Activated T-cell treated with anti-CD3 and anti-CD28 coated beads, Interleukin-2, amount 50 U/mL, for 72 hours (primary cell): ENCODE measurements around the gene AOC1. TPM values are rescaled to one million over a fixed set of nuclear protein-coding genes. Genes with fewer than 3 reads are reported as not detected.

Experiments used
- ATAC-seq, 2 donors: fragments of 150-1000 bp; cut with Tn5 transposase; replicated peaks in 1 of 2; 2 replicates each; pipeline ENCODE4 v1.10.0; 2021; ENCODE audit warnings: moderate library complexity in 2 of 2, mild to moderate bottlenecking in 1 of 2
- DNase-seq, 2 donors: peaks; one replicate each; pipeline ENCODE4 v3.0.0; 2021 to 2022; ENCODE audit warnings: mixed read lengths in 1 of 2
- H3K27ac Mint-ChIP-seq: one replicate; pipeline ENCODE4 v1.8.0; 2022; ENCODE audit warnings: mild to moderate bottlenecking, moderate library complexity, mixed read lengths
- H3K27me3 Mint-ChIP-seq: one replicate; pipeline ENCODE4 v1.8.0; 2022; ENCODE audit warnings: low read depth, mixed read lengths
- H3K36me3 Mint-ChIP-seq, 2 donors: one replicate each; pipeline ENCODE4 v1.8.0; 2022; ENCODE audit warnings: mixed read lengths in 2 of 2, mild to moderate bottlenecking in 1 of 2; ENCODE audit not compliant: insufficient read depth in 2 of 2
- H3K4me1 Mint-ChIP-seq: one replicate; pipeline ENCODE4 v1.8.0; 2022; ENCODE audit warnings: low read depth, mixed read lengths
- H3K4me3 Mint-ChIP-seq, 2 donors: one replicate each; pipeline ENCODE4 v1.8.0; 2022; ENCODE audit warnings: mild to moderate bottlenecking in 2 of 2, mixed read lengths in 2 of 2, moderate library complexity in 2 of 2
- H3K9me3 Mint-ChIP-seq, 2 donors: one replicate each; pipeline ENCODE4 v1.8.0; 2022; ENCODE audit warnings: mixed read lengths in 2 of 2
- total RNA-seq, 2 donors: library from RNA; stranded (reverse); gene quantifications; one replicate each; pipeline ENCODE4 v1.2.3, GENCODE V29; 2022

The AOC1 gene
- total RNA-seq, 2 donors from 2014 or later = not detected

DNA sequence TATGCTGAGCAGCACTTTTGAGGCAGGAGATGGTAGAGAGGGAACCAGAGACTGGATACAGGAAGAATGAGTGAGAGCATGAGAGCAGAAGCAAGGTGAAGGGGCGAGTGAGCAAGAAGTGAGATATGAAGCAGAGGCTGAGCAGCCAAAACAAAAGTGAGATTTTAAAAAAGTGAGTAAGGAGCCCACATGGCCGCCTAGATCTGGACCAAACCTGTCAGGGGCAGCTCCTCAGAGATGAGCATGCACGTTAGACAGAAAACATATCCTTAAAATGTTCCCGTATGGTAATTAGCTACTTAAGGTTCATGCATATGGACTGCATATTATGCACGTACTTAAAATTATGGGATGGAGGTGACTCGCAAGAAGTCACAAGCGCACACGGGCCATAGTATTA is 29.3 kb upstream of the AOC1 start:
- no peaks in the 10 kb centered on the region for H3K4me1 Mint-ChIP-seq
- H3K27me3 Mint-ChIP-seq = peaks cover 29% of the 10 kb centered on the region
- H3K36me3 Mint-ChIP-seq = no peaks in the 10 kb centered on the region
- ATAC-seq (no peak), DNase-seq (no peak)
- H3K27ac Mint-ChIP-seq = no peak overlapping the region
- no peaks in the 10 kb centered on the region for H3K9me3 Mint-ChIP-seq
- no peak overlapping the region for H3K4me3 Mint-ChIP-seq

DNA sequence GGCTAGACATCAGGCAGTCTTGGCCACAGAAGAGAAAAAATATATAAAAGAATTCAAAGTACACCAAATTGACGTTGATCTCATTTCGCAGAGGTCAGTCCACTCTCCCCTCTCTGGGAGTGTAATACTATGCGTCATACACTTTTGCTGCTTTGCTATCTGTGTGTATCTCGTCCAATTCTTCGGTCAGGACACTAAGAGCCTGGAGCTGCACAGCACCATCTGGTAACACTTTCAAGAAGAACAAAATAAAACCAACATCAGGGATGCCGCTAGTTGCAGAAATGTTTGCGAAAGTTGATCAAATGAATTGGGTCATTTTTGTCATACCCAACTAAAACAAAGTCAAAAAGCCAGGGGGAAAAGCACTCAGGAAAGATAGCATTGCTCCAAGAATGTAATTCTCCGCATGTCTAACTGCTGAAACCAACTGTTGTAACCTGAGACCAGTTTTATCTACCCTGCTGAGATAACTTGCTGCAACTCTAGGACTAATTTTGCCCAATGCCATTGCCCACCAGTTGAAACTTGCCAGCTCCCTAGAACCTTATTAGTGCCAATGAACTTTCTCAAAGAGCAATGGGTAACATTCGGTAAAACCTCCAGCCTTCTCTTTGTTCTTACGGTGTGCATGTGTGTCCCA is 28.7 kb upstream of the AOC1 start:
- Mint-ChIP-seq H3K4me3 (no peak overlapping the region), H3K27ac (no peak overlapping the region), H3K27me3 (peaks cover 23% of the 10 kb centered on the region), H3K9me3 (no peaks in the 10 kb centered on the region), H3K36me3 (no peaks in the 10 kb centered on the region), H3K4me1 (no peaks in the 10 kb centered on the region)
- no peak for DNase-seq
- no peak for ATAC-seq

DNA sequence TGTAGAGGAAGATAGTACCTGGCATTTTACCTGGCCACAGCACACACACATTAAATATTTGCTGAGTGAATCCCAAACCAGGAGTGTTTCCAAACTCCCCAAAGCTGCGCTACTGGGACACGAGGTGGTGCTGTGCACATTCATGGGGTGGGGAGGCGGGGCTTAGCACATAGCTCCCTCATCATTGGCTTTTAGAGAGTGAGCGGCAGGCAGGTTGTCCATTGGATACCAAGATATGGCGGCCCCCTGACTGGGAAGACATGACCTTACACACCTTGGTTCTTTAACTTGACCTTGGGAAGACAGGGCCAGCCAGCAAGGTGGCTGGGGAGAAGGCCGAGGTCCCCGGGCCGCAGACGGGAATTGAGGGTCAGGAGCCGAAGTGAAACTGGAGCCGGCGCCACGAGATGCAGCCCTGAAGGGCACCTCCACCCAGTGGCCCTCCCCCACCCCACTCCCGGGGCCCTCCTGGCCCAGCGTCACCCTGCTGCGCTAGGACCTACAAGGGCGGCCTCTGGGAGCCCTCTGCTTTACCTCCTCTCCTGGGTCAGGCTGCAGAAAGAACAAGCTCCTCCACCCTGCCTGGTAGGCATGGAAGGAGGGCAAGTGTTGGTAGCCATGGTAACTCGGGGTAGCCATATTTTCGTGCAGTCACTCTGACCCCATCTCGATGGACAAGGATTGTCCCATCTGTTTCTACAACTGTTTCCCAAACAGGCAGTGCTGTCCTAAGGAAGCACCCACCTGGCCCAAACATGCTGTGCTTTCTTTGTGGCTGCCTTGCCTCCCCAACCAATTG is 27.7 kb upstream of the AOC1 start:
- H3K4me3 Mint-ChIP-seq = no peak overlapping the region
- H3K27ac Mint-ChIP-seq = no peak overlapping the region
- H3K4me1 Mint-ChIP-seq = no peaks in the 10 kb centered on the region
- ATAC-seq (no peak), DNase-seq (no peak)
- H3K36me3 Mint-ChIP-seq = no peaks in the 10 kb centered on the region
- H3K27me3 Mint-ChIP-seq = peaks cover 17% of the 10 kb centered on the region
- H3K9me3 Mint-ChIP-seq = no peaks in the 10 kb centered on the region

DNA sequence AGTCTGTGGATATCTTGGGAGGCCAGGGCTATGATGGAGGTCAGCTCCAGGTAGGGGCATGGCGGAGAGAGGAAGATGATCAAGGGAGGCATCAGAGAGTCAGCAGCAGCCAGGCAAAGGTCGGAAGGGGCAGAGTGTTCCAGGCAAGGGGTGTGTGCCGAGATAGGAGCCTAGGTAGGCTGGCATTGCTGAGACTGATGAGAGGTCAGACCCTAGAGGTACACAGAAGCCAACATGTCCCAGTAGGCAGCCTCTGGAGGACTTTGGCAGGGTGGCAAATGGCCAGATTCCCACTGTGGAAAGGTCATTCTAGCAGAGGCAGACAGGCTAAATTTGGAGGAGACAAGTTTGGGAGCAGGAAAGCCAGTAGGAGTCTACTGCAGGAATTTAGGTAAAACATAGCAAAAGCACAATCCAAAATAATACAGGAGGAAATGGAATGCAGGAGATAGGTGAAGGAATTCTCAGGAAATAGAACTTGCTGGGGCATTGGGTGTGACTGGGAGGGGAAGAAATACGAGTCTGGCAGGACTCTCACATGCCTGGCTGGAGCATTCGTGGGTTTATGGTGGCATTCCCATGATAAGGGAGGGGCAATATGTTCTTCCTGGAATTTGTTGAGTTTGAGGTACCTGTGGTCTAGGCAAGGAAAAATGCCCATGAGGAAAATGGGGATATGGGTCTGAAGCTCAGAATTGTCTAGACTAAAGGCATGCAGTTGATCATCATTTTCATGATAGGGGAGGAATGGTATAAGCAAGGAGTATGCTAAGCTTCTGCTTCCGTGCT is 26.1 kb upstream of the AOC1 start:
- H3K36me3 Mint-ChIP-seq = no peaks in the 10 kb centered on the region
- no peak overlapping the region for H3K4me3 Mint-ChIP-seq
- no peaks in the 10 kb centered on the region for H3K9me3 Mint-ChIP-seq
- ATAC-seq = no peak
- no peak overlapping the region for H3K27ac Mint-ChIP-seq
- no peak for DNase-seq
- H3K4me1 Mint-ChIP-seq = no peaks in the 10 kb centered on the region
- H3K27me3 Mint-ChIP-seq = peaks cover 29% of the 10 kb centered on the region

DNA sequence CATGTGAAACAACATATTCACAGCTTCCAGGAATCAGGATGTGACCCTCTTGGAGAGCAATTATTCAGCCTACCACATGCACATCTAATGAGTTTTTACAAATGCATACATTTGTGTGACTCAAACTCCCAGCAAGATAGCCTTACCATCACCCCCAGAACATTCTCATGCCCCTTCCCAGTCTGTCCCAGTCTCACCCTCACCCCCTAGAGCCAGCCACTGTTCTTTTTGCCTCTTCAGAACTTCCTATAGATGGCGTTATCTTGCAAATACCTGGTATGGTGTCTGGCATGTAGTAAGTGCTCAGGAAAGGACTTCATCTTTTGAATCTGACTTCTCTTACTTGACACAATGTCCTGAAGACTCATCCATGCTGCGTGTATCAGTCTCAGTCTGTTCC is 23.9 kb upstream of the AOC1 start:
- ATAC-seq (no peak), DNase-seq (no peak)
- no peaks in the 10 kb centered on the region for H3K4me1 Mint-ChIP-seq
- H3K9me3 Mint-ChIP-seq = no peaks in the 10 kb centered on the region
- H3K4me3 Mint-ChIP-seq = no peak overlapping the region
- no peaks in the 10 kb centered on the region for H3K36me3 Mint-ChIP-seq
- peaks cover 16% of the 10 kb centered on the region for H3K27me3 Mint-ChIP-seq
- H3K27ac Mint-ChIP-seq = no peak overlapping the region

DNA sequence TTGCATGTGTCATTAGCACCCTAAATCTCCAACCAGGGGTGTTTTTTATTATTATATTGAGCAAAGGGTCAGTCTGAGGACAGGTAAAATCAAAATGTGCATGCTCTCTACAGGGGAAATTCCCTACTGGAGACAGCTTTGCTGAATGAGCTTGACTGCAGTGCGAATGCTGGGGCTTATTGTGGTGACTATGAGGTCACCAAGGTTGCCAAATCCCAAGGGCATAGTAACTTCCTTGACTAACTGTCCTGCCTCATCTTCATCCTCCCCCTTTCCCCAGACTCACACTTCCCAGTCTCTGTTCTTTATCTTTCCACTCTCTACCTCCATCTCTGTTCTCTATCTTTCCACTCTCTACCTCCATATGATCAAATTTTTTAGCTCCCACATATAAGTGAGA is 22.9 kb upstream of the AOC1 start:
- H3K9me3 Mint-ChIP-seq = no peaks in the 10 kb centered on the region
- DNase-seq = no peak
- H3K4me3 Mint-ChIP-seq = no peak overlapping the region
- H3K36me3 Mint-ChIP-seq = no peaks in the 10 kb centered on the region
- no peak for ATAC-seq
- peaks cover 26% of the 10 kb centered on the region for H3K27me3 Mint-ChIP-seq
- no peak overlapping the region for H3K27ac Mint-ChIP-seq
- H3K4me1 Mint-ChIP-seq = no peaks in the 10 kb centered on the region

DNA sequence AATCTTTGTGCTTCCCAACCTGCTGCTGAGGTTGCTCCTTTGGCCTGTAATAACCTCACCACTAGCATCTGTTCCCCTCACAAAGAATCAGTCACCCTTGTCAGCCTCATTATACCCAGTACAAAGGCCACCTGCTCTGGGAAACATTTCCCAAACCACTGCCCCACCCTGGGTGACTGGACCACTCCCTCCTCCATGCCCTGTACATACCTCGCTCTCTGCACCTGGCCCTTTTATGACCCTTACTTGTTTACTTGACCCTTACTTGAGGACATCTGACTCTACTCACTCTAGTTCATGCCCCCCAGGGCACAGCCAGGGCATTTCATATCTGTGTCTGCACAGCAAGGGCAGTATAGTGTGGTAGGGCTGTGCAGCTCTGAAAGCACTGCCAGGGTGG is 21.4 kb upstream of the AOC1 start:
- ATAC-seq = no peak
- DNase-seq = no peak
- Mint-ChIP-seq H3K9me3 (no peaks in the 10 kb centered on the region), H3K4me3 (no peak overlapping the region), H3K27ac (no peak overlapping the region), H3K36me3 (no peaks in the 10 kb centered on the region), H3K27me3 (peaks cover 33% of the 10 kb centered on the region), H3K4me1 (no peaks in the 10 kb centered on the region)

DNA sequence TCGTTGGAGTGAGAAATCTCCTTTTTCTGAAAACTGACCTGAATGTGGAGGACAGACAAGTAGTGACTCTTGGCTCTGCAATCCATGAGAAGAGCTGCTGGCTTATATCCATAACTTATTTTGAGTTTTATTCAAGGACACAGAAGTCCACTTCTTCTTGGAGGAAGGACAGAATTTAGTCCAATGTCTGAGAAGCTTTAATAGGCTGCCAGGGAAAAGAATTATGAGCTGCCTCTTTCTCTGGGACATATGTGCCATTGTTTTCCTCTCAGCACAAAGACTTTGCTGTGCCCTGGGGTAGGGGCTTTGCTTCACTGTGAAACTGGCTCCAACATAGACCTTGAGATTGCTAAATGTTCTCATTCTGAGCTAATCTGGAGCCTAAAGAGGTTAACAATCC is 20.5 kb upstream of the AOC1 start:
- Mint-ChIP-seq H3K27me3 (peaks cover 33% of the 10 kb centered on the region), H3K27ac (no peak overlapping the region), H3K36me3 (no peaks in the 10 kb centered on the region), H3K4me3 (no peak overlapping the region), H3K4me1 (no peaks in the 10 kb centered on the region), H3K9me3 (no peaks in the 10 kb centered on the region)
- ATAC-seq = no peak
- no peak for DNase-seq

DNA sequence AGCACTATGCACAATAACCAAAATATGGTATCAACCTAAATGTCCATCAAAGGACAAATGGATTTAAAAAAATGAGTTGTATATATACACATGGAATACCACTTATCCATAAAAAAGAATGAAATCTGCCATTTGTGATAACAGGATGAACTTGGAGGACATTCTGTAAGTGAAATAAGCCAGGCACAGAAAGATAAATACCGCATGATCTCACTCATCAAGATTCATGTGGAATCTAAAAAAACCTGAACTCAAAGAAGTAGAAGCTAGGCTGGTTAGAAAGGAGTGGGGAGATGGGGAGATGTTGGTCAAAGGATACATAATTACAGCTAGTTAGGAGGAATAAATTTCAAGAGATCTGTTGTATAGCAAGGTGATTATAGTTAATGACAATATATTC is 17.3 kb upstream of the AOC1 start:
- peaks cover 33% of the 10 kb centered on the region for H3K27me3 Mint-ChIP-seq
- H3K9me3 Mint-ChIP-seq = no peaks in the 10 kb centered on the region
- ATAC-seq (no peak), DNase-seq (no peak)
- no peaks in the 10 kb centered on the region for H3K4me1 Mint-ChIP-seq
- no peak overlapping the region for H3K4me3 Mint-ChIP-seq
- H3K36me3 Mint-ChIP-seq = no peaks in the 10 kb centered on the region
- H3K27ac Mint-ChIP-seq = no peak overlapping the region

DNA sequence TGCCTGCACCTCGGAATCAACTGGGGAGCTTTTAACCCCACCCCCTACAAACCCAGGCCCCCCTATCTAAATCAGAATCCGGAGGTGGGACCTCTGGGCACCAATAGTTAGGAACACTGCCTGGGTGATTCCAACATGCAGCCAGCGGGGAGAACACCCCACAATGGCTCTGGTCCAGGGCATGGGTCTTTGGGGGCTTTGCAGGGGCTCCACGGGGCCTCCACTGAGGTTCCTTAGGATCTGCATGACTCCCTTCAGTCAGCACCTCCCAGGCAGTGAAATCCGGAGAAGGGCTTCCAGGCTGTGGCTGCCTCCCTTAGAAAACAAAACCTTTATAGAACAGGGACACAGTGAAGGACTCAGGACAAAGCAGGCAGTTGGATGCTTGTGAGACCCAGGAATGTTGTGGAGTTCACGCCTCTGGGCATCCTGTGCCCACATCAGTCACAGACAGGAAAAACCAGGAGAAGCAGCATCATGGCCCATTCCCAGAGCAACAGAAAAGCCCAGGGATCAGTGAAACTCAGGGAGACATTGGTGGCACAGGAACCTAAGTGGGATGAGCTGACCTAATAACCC is 16.5 kb upstream of the AOC1 start:
- Mint-ChIP-seq H3K9me3 (no peaks in the 10 kb centered on the region), H3K4me1 (no peaks in the 10 kb centered on the region), H3K27me3 (peaks cover 26% of the 10 kb centered on the region), H3K36me3 (no peaks in the 10 kb centered on the region), H3K27ac (no peak overlapping the region), H3K4me3 (no peak overlapping the region)
- DNase-seq (no peak), ATAC-seq (no peak)

DNA sequence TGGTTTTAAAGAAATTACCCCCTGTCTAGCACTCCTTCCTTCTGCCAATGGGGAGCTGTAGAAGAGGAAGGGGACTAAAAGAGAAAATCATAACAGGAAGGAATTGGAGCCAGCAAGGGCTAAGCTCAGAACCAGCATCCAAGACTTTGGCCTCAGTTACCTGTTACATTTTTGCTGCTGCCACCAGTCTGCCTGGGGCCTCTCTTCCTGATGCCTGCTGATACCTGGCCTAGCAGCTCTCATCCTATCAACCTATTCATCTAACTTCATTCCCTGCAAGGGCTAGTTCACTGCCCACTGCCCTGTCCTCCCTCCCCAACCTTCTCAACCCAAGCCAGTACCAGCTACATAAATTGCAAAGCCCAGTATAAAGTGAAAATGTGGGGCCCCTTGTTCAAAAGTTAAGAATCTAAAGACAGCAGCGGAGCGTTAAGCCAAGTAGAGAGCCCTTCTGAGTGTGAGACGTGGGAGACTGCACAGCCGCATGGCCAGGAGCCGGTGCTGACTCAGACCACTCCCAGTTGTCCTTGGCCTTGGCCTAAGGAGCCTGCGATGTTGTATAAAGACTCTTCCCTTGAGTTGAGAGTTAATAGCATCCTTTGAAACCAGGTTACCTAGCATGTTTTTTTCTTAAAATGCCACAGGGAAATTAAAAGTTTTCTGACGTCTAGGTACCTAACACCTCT is 13.2 kb upstream of the AOC1 start:
- Mint-ChIP-seq H3K4me1 (no peaks in the 10 kb centered on the region), H3K36me3 (no peaks in the 10 kb centered on the region), H3K4me3 (no peak overlapping the region), H3K27me3 (peaks cover 10% of the 10 kb centered on the region), H3K9me3 (no peaks in the 10 kb centered on the region), H3K27ac (no peak overlapping the region)
- ATAC-seq (no peak), DNase-seq (no peak)

DNA sequence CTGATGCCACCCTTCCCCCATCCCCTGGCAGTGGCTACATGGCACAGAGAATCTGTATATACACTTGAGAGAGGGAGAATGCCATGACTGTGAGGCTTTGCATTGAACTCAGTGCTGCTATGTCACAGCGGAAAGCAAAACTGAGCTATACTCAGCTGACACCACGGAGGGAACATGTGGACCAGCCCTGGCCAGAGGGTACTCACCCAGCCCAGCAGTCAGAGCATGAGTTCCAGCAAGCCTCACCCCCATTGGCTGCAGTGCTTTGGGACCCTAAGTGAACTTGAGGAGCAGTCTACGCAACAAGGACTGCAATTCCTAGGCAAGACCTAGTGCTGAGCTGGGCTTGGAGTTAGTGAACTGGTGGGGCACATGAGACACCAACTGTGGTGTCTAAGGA is 10.3 kb upstream of the AOC1 start:
- no peaks in the 10 kb centered on the region for H3K27me3 Mint-ChIP-seq
- H3K4me1 Mint-ChIP-seq = no peaks in the 10 kb centered on the region
- H3K27ac Mint-ChIP-seq = no peak overlapping the region
- no peak overlapping the region for H3K4me3 Mint-ChIP-seq
- H3K36me3 Mint-ChIP-seq = no peaks in the 10 kb centered on the region
- no peaks in the 10 kb centered on the region for H3K9me3 Mint-ChIP-seq
- DNase-seq (no peak), ATAC-seq (no peak)

DNA sequence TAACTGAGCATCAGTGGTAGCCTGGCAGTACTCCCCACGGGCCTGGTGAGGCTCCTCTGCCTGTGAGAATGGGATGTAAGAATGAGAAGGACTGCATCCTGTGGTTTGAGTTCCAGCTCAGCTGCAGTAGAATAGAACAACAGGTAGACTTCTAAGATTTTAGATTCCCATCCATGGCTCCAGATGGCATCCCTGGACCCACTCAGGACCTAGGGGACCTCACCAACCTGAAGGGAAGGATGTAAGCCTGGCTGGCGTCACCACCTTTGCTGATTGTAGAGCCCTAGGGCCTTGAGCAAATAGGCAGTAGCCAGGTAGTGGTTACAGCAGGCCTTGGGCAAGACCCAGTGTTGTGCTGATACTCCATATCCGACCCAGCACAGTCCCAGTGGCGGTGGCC is 9.6 kb upstream of the AOC1 start:
- Mint-ChIP-seq H3K36me3 (no peaks in the 10 kb centered on the region), H3K4me3 (no peak overlapping the region), H3K27ac (no peak overlapping the region), H3K9me3 (no peaks in the 10 kb centered on the region), H3K27me3 (no peaks in the 10 kb centered on the region), H3K4me1 (no peaks in the 10 kb centered on the region)
- no peak for DNase-seq
- ATAC-seq = no peak
